GM12878 (cell line): ENCODE measurements around the gene SELENOO.

Experiments used
- GABPA ChIP-seq: IDR thresholded peaks from 2 replicates; pipeline ENCODE4 v1.6.1; 2014; ENCODE audit warnings: antibody characterized with exemption, low read depth, mild to moderate bottlenecking, inconsistent platforms
- NR2C2 ChIP-seq: IDR thresholded peaks from 2 replicates; pipeline ENCODE4 v1.6.1; 2011; ENCODE audit warnings: borderline replicate concordance, low read depth; ENCODE audit not compliant: control insufficient read depth, insufficient read length
- POLR2A ChIP-seq: IDR thresholded peaks from 2 replicates; pipeline ENCODE4 v1.6.1; 2011; ENCODE audit warnings: low read depth, mild to moderate bottlenecking, low read length
- POLR2AphosphoS5 ChIP-seq: IDR thresholded peaks from 2 replicates; pipeline ENCODE4 v1.6.1; 2011; ENCODE audit warnings: mild to moderate bottlenecking, low read length, inconsistent platforms
- RAD21 ChIP-seq: IDR thresholded peaks from 2 replicates; pipeline ENCODE4 v1.6.1; 2011; ENCODE audit warnings: mild to moderate bottlenecking, low read depth, low read length, moderate library complexity; ENCODE audit not compliant: insufficient read depth
- STAT1 ChIP-seq: fragments of 450-650 bp; conservative IDR thresholded peaks from 2 replicates; pipeline ENCODE4 v1.6.1; 2014; ENCODE audit warnings: antibody characterized with exemption, mild to moderate bottlenecking
- ZZZ3 ChIP-seq: IDR thresholded peaks from 2 replicates; pipeline ENCODE4 v1.6.1; 2011; ENCODE audit warnings: low read depth; ENCODE audit not compliant: control insufficient read depth, insufficient read length
- TF ChIP-seq, protein P1 (sequence below), 3 experiments: IDR thresholded peaks in 2 of 3; conservative IDR thresholded peaks in 1 of 3; 2 replicates each; pipeline ENCODE4 v1.5.1; 2011; ENCODE audit warnings: low read depth in 3 of 3, low read length in 3 of 3, mild to moderate bottlenecking in 3 of 3, control low read depth in 2 of 3, moderate library complexity in 2 of 3, inconsistent platforms in 1 of 3, mixed read lengths in 1 of 3; ENCODE audit not compliant: control insufficient read depth in 2 of 3, insufficient read depth in 1 of 3; ENCODE audit errors: extremely low read depth in 1 of 3

- TF ChIP-seq, protein P1, sequence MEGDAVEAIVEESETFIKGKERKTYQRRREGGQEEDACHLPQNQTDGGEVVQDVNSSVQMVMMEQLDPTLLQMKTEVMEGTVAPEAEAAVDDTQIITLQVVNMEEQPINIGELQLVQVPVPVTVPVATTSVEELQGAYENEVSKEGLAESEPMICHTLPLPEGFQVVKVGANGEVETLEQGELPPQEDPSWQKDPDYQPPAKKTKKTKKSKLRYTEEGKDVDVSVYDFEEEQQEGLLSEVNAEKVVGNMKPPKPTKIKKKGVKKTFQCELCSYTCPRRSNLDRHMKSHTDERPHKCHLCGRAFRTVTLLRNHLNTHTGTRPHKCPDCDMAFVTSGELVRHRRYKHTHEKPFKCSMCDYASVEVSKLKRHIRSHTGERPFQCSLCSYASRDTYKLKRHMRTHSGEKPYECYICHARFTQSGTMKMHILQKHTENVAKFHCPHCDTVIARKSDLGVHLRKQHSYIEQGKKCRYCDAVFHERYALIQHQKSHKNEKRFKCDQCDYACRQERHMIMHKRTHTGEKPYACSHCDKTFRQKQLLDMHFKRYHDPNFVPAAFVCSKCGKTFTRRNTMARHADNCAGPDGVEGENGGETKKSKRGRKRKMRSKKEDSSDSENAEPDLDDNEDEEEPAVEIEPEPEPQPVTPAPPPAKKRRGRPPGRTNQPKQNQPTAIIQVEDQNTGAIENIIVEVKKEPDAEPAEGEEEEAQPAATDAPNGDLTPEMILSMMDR (IDR thresholded peaks at IDR 0.05 in 2 of 3, conservative IDR thresholded peaks at IDR 0.05 in 1 of 3; ENCODE audit: control insufficient read depth in 2 of 3, extremely low read depth in 1 of 3, insufficient read depth in 1 of 3, low read depth in 3 of 3, low read length in 3 of 3) = no peak
- TF ChIP-seq POLR2AphosphoS5 = no peak
- TF ChIP-seq RAD21 = no peak
- no peak for TF ChIP-seq NR2C2
- no peak for TF ChIP-seq STAT1
- no peak for TF ChIP-seq ZZZ3
- no peak for TF ChIP-seq POLR2A
- TF ChIP-seq GABPA = no peak
Observed at GRCh38 chr22:50238755-50239154, 37.9 kb downstream of the SELENOO start.
